ENCODE data around the gene LRP5.
A peak's percentile ranks its signal among the peaks of the same experiment; 100 is the strongest.

The LRP5 gene

DNA sequence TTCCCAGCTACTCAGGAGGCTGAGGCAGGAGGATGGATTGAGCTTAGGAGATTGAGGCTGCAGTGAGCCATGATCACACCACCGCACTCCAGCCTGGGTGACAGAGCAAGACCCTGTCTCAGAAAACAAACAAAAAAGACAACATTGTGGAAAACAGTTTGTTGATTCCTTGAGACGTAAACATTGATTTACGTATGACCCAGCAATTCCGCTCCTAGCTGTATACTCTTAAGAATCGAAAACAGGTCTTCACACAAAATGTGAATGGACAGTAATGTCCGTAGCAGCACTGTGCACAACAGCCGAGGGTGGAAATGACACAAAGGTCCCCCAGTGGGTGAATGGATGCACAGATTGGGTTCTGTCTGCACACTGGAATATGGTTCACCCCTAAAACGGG lies 49.3 kb downstream of the LRP5 start:
- TF ChIP-seq, protein P1, sequence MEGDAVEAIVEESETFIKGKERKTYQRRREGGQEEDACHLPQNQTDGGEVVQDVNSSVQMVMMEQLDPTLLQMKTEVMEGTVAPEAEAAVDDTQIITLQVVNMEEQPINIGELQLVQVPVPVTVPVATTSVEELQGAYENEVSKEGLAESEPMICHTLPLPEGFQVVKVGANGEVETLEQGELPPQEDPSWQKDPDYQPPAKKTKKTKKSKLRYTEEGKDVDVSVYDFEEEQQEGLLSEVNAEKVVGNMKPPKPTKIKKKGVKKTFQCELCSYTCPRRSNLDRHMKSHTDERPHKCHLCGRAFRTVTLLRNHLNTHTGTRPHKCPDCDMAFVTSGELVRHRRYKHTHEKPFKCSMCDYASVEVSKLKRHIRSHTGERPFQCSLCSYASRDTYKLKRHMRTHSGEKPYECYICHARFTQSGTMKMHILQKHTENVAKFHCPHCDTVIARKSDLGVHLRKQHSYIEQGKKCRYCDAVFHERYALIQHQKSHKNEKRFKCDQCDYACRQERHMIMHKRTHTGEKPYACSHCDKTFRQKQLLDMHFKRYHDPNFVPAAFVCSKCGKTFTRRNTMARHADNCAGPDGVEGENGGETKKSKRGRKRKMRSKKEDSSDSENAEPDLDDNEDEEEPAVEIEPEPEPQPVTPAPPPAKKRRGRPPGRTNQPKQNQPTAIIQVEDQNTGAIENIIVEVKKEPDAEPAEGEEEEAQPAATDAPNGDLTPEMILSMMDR (conservative IDR thresholded peaks at IDR 0.05; ENCODE audit: low read depth), result no peak
- DNase-seq (ENCODE audit: low spot score), result no peak
- ChIA-PET POLR2A (ENCODE audit: low non-redundant PET) (no interaction called here), CTCF (interaction anchor here (0.6 kb wide), 1 partner anchor 730 kb away, joined by 4 read pairs; no protein-coding TSS in a partner anchor)
- H3K27ac ChIP-seq, result no peak overlapping the region

DNA sequence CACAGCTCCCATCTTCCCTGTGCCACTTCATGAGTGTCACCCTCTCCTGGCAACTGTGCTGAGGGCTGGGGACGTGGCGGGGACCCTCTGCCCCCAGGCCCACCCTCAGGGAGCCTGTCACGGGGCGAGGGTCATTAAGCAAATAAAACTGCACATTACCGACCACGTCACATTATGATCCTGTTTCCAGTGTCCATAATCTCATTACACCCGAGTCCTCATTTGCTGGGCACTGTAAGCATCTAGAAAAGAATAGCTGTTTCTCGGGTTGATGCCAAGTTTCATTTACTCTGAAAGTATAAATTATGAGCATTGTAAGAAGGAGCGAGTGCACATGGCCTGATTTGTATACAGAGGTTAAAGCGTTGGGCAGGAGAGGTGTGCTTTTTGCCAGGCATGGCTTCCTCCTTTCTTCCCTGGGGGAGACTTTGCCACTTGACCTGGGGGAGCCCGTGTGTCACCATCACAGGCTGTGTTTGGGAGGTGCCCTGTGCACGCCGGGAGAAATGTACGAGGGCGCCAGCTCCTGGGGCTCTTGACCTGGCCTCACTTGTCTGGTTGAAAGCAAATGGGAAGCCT lies 50.5 kb downstream of the LRP5 start:
- DNase-seq (ENCODE audit: low spot score), result no peak
- CTCF ChIA-PET, result interaction anchor here (0.7 kb wide), 1 partner anchor 222 kb away, joined by 5 read pairs; no protein-coding TSS in a partner anchor
- no peak overlapping the region for H3K27ac ChIP-seq
- POLR2A ChIA-PET (ENCODE audit: low non-redundant PET), result no interaction called here
- TF ChIP-seq, protein P1 (conservative IDR thresholded peaks at IDR 0.05; ENCODE audit: low read depth), result no peak

DNA sequence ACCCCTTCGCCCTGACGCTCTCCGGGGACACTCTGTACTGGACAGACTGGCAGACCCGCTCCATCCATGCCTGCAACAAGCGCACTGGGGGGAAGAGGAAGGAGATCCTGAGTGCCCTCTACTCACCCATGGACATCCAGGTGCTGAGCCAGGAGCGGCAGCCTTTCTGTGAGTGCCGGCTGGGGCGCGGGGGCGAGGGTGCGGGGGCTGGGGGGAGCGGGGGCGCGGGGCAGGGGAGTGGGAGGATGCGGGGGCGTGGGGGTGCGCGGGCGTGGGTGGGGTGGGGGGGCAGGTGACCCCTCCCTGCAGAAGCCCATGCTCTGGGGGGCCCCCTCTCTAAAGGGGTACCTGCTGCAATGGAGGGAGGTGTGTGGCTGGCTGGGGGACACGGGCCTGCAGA lies 51.4 kb downstream of the LRP5 start:
- DNase-seq (ENCODE audit: low spot score), result no peak
- POLR2A ChIA-PET (ENCODE audit: low non-redundant PET), result no interaction called here
- H3K27ac ChIP-seq, result no peak overlapping the region
- TF ChIP-seq, protein P1 (conservative IDR thresholded peaks at IDR 0.05; ENCODE audit: low read depth), result no peak
- CTCF ChIA-PET, result no interaction called here

DNA sequence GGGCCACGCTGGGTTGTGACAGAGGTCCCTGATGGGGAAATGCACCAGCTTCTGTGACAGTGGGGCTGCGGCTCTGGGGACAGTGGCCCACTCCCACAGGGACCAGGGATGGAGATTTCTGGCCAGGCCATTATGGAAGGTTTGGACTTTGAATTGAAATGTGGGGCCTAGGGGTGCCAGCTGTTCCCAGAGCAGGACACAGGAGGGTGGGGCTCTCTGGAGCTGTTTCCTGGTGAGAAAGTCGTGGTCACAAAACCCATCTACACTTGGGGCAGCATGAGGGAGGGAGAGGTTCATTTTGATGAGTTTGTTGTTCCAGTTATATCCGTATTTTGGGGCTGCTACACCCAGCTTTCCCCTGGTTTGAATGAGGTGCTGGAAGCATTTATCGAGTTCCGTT lies 52.2 kb downstream of the LRP5 start:
- 0 out of 2 replicates have a peak overlapping the region, but pooled peaks have one; percentile 6 for H3K27ac ChIP-seq
- DNase-seq (ENCODE audit: low spot score), result no peak
- TF ChIP-seq, protein P1 (conservative IDR thresholded peaks at IDR 0.05; ENCODE audit: low read depth), result no peak
- ChIA-PET POLR2A (ENCODE audit: low non-redundant PET) (no interaction called here), CTCF (interaction anchor here (0.6 kb wide), 1 partner anchor 18 kb away, joined by 3 read pairs; no protein-coding TSS in a partner anchor)

DNA sequence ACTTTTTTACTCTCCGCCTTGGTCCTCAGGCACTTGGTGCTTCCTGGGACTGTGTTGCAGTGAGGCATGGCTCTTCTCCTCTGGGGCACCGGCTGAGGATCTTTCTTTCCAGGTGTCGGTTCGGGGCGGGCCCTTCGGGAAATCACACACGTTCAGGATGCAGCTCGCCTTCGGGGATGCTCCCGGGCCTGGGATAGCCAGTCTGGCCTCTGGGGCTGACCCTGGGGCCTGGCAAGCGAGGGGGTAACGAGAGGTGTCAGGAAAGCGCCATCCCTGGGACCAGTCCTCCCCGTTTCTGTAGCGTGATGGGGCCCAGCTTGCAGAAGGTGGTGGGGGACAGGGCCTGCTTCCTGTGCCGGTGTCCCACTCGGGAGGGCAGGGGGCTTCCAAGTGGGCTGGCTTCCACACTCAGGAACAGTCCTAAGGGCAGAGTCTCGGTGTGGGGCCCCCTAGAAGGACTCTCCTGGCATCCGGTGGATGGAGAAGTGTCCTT lies 53.6 kb downstream of the LRP5 start:
- no peak for DNase-seq (ENCODE audit: low spot score)
- no peak overlapping the region; the same call in 1 of the 2 replicates for H3K27ac ChIP-seq
- TF ChIP-seq, protein P1 (conservative IDR thresholded peaks at IDR 0.05; ENCODE audit: low read depth), result no peak
- ChIA-PET CTCF (interaction anchor here (0.5 kb wide), 1 partner anchor 42 kb away, joined by 3 read pairs; no protein-coding TSS in a partner anchor), POLR2A (ENCODE audit: low non-redundant PET) (no interaction called here)

DNA sequence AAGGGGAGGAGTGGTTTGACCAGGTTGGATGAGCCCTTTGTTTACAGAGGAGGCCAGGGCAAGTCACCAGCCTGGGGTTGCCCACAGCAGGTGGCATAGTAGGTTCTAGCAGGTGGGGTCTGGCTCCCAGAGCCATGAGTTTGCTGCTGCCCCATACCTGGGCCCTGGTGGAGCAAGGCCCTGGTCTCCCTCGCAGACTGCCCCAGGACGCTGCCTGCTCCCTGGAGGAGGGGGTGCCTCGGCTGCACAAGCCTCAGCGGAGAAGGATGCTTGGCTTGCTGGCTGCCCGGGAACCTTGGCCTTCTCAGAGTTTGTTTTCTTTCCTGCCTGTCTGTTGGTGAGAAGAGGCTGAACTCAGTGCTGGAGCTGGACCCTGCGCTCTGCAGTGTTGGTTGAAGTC lies 54.9 kb downstream of the LRP5 start:
- ChIA-PET CTCF (no interaction called here), POLR2A (ENCODE audit: low non-redundant PET) (no interaction called here)
- H3K27ac ChIP-seq, result no peak overlapping the region
- no peak for DNase-seq (ENCODE audit: low spot score)
- TF ChIP-seq, protein P1 (conservative IDR thresholded peaks at IDR 0.05; ENCODE audit: low read depth), result no peak

Data from RWPE1 (cell line).